ENCODE data around the gene CNGA3.
"Not testable (repeated sequence)": the region's sequence is repeated elsewhere in the genome, so short reads cannot be mapped to it uniquely, and the experiment has no call there.

- not testable (repeated sequence) for TF ChIP-seq CTCF, EP300, POLR2AphosphoS5 (IDR thresholded peaks at IDR 0.05)
These were observed 68.0 kb downstream of the CNGA3 start for GRCh38 chr2:98414246-98414645.

Data from sigmoid colon (tissue), 4 donors.